Mesenchymal stem cell (in vitro differentiated cells and primary cell): ENCODE measurements around the gene SF3A1.

ENCODE experiments used
- DNase-seq: peaks from one replicate; pipeline ENCODE4 v3.0.0-alpha.2; 2013
- H2AFZ ChIP-seq: one replicate; pipeline ENCODE4 v1.6.1; 2013; ENCODE audit warnings: low read depth, mild to moderate bottlenecking, control low read depth, inconsistent platforms, low read length, moderate library complexity
- H2AK5ac ChIP-seq: 2 replicates; pipeline ENCODE4 v1.6.1; 2013; ENCODE audit warnings: low read length, moderate library complexity, mild to moderate bottlenecking, inconsistent platforms; ENCODE audit not compliant: severe bottlenecking
- H2BK120ac ChIP-seq: one replicate; pipeline ENCODE4 v1.6.1; 2013; ENCODE audit warnings: low read depth, mild to moderate bottlenecking, inconsistent platforms, low read length, moderate library complexity
- H2BK12ac ChIP-seq, 2 experiments: one replicate each; pipeline ENCODE4 v1.6.1; 2013; ENCODE audit warnings: inconsistent platforms in 2 of 2, low read length in 2 of 2, mild to moderate bottlenecking in 2 of 2, moderate library complexity in 2 of 2, control low read depth in 1 of 2
- H2BK15ac ChIP-seq: one replicate; pipeline ENCODE4 v1.6.1; 2013; ENCODE audit warnings: mild to moderate bottlenecking, low read depth, inconsistent platforms; ENCODE audit not compliant: poor library complexity, severe bottlenecking
- H2BK5ac ChIP-seq: 2 replicates; pipeline ENCODE4 v1.6.1; 2013; ENCODE audit warnings: low read depth, mild to moderate bottlenecking, low read length, control low read depth, inconsistent platforms; ENCODE audit not compliant: poor library complexity, severe bottlenecking
- H3K14ac ChIP-seq, 2 experiments: one replicate each; pipeline ENCODE4 v1.6.1; 2013; ENCODE audit warnings: inconsistent platforms in 2 of 2, low read length in 2 of 2, control low read depth in 1 of 2, mild to moderate bottlenecking in 1 of 2, moderate library complexity in 1 of 2
- H3K18ac ChIP-seq, 2 experiments: one replicate each; pipeline ENCODE4 v1.6.1; 2013; ENCODE audit warnings: inconsistent platforms in 2 of 2, low read length in 2 of 2, control low read depth in 1 of 2, low read depth in 1 of 2, mild to moderate bottlenecking in 1 of 2
- H3K23ac ChIP-seq, 2 experiments: one replicate each; pipeline ENCODE4 v1.6.1; 2013; ENCODE audit warnings: inconsistent platforms in 2 of 2, low read length in 2 of 2, mild to moderate bottlenecking in 2 of 2, moderate library complexity in 2 of 2, control low read depth in 1 of 2
- H3K27ac ChIP-seq: 2 replicates; pipeline ENCODE4 v1.5.1; 2013; ENCODE audit warnings: mild to moderate bottlenecking, moderate library complexity, low read length, control low read depth, inconsistent platforms; ENCODE audit not compliant: poor library complexity, severe bottlenecking
- H3K27me3 ChIP-seq, 2 experiments: 2 replicates each; pipeline versions ENCODE4 v1.6.1 to v1.7.0; 2013; ENCODE audit warnings: low read length in 2 of 2, mild to moderate bottlenecking in 2 of 2, moderate library complexity in 2 of 2, control low read depth in 1 of 2, inconsistent platforms in 1 of 2; ENCODE audit not compliant: control insufficient read depth in 1 of 2, insufficient read depth in 1 of 2
- H3K36me3 ChIP-seq, 2 experiments: 2 replicates each; pipeline versions ENCODE4 v1.6.1 to v1.7.0; 2013; ENCODE audit warnings: low read length in 2 of 2, control low read depth in 1 of 2, inconsistent platforms in 1 of 2, low read depth in 1 of 2, mild to moderate bottlenecking in 1 of 2; ENCODE audit not compliant: insufficient read depth in 2 of 2, control insufficient read depth in 1 of 2
- H3K4ac ChIP-seq, 2 experiments: one replicate each; pipeline ENCODE4 v1.6.1; 2013; ENCODE audit warnings: inconsistent platforms in 2 of 2, low read length in 2 of 2, mild to moderate bottlenecking in 2 of 2, moderate library complexity in 2 of 2, control low read depth in 1 of 2, low read depth in 1 of 2
- H3K4me1 ChIP-seq: 2 replicates; pipeline ENCODE4 v1.6.1; 2013; ENCODE audit warnings: low read depth, low read length, control low read depth; ENCODE audit not compliant: control insufficient read depth, insufficient read depth
- H3K4me2 ChIP-seq: 2 replicates; pipeline ENCODE4 v1.6.1; 2013; ENCODE audit warnings: low read length, mild to moderate bottlenecking, inconsistent platforms; ENCODE audit not compliant: poor library complexity, severe bottlenecking
- H3K4me3 ChIP-seq, 2 experiments: 2 replicates each; pipeline versions ENCODE4 v1.5.1 to v1.7.0; 2013; ENCODE audit warnings: low read length in 2 of 2, mild to moderate bottlenecking in 2 of 2, control low read depth in 1 of 2, low read depth in 1 of 2; ENCODE audit not compliant: insufficient read depth in 1 of 2
- H3K79me1 ChIP-seq: replicated peaks from 2 replicates; pipeline ENCODE4 v1.6.1; 2013; ENCODE audit warnings: mild to moderate bottlenecking, control low read depth, low read length, inconsistent platforms; ENCODE audit not compliant: poor library complexity, severe bottlenecking
- H3K9ac ChIP-seq: 2 replicates; pipeline ENCODE4 v1.7.0; 2013; ENCODE audit warnings: mild to moderate bottlenecking, low read length, moderate library complexity
- H3K9me3 ChIP-seq: 2 replicates; pipeline ENCODE4 v1.7.0; 2013; ENCODE audit warnings: mild to moderate bottlenecking, low read length; ENCODE audit not compliant: control insufficient read depth
- H4K8ac ChIP-seq: one replicate; pipeline ENCODE4 v1.6.1; 2013; ENCODE audit warnings: inconsistent platforms, mild to moderate bottlenecking, low read length, moderate library complexity
- H4K91ac ChIP-seq: one replicate; pipeline ENCODE4 v1.6.1; 2013; ENCODE audit warnings: mild to moderate bottlenecking, low read length, inconsistent platforms
- WGBS: methylation state at CpG from one replicate; pipeline ENCODE4 v1.1.7; 2013; ENCODE audit warnings: mixed read lengths; 5-methylcytosine and 5-hydroxymethylcytosine counted together

SF3A1 gene

DNA sequence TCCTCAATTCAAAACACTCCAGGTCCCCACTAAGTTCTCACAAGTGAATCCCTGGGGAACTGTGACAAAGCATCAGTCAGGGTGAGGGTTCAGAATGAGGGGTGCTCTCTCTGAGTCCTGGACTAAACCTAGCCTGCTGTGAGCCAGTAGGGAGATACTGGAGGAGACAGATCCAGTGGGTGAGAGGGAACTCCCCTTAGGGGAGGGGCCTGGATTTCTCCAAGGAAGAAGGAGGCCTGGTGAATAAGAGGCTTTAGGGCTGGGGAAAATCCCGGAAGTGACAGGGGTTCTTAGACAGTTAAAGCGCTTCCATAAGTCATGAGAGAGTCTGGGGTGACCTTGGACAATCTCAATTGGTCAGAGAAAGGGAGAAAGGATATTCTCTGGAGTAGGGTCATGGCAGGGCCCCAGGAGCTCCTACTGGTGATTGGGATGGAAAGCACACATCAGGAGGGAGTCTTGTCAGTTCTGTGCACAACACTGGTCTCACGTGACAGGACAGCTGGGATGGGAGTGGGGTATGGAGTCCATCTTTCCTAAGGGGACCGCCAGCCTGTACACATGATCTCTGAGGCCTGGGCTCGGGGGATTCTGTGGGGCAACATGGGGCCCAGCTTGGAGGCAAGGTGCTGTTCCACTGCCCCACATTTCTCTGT is 31.5 kb downstream of the SF3A1 start:
- peak; percentile 98 for DNase-seq
- no peaks in the 10 kb centered on the region for H3K9me3 ChIP-seq
- H3K9ac ChIP-seq, result peak overlapping the region; percentile 90
- no peak overlapping the region for H2BK5ac ChIP-seq
- peak overlapping the region; percentile 31 to 98 for H3K18ac ChIP-seq
- peaks cover 28% of the 10 kb centered on the region for H3K4me1 ChIP-seq
- peak overlapping the region; percentile 11 for H2BK120ac ChIP-seq
- peaks cover 18 to 21% of the 10 kb centered on the region in 2 experiments for H3K36me3 ChIP-seq
- H3K14ac ChIP-seq, result peak overlapping the region in 1 of 2 experiments; percentile 89
- peak overlapping the region; percentile 64 for H3K4me2 ChIP-seq
- peak overlapping the region; percentile 45 for H3K27ac ChIP-seq
- no peak overlapping the region for H2AK5ac ChIP-seq
- WGBS, result 59% methylated on average over 5 of the region's 5 CpGs
- peaks cover 10% of the 10 kb centered on the region for H3K79me1 ChIP-seq
- no peak overlapping the region for H2AFZ ChIP-seq
- H2BK15ac ChIP-seq, result peak overlapping the region; percentile 68
- H3K23ac ChIP-seq, result no peak overlapping the region
- peak overlapping the region; percentile 73 for H4K91ac ChIP-seq
- H3K4ac ChIP-seq, result peak overlapping the region; percentile 65 to 75
- H3K27me3 ChIP-seq, result no peaks in the 10 kb centered on the region
- peak overlapping the region; percentile 4 to 91 for H2BK12ac ChIP-seq
- H3K4me3 ChIP-seq, result peak overlapping the region; percentile 82 to 98
- H4K8ac ChIP-seq, result peak overlapping the region; percentile 52

DNA sequence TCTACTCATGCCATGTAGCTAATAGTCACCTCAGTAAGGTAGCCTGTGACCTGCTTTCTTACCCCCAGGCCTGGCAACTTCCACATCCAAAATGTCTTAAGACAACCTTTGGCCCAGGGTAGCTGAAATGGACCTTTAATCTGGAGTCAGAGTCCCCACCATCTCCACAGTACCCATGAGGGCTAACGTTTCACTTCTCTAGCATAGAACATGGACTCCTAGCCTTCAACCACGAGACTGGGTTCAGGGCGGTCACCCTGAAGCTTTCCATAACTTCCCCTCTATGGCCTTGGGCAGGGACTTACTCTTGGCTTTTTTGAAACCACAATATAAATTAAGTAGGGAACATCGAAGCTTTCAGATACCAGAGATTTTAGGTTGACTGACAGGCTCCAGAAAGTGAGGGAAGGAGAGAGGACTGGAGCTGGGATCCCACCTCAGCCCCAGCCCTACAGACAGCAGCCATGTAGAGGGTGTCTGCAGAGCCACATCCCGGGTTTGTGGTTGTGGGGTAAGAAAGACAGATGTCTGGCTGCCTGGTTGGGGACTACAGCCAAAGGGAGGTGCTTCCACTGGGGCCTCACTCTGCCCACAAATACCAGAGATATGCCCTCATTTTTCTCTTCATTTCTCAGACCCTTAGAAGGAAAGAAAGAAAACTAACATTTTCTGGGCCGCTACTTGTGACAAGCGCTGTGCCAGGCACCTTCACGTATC is 32.5 kb downstream of the SF3A1 start:
- Histone ChIP-seq H2BK12ac (peak overlapping the region in 1 of 2 experiments; percentile 49), H3K9me3 (no peaks in the 10 kb centered on the region), H3K27me3 (no peaks in the 10 kb centered on the region), H2AK5ac (peak overlapping the region; percentile 70), H4K91ac (no peak overlapping the region), H3K18ac (no peak overlapping the region), H3K79me1 (peaks cover 16% of the 10 kb centered on the region), H2BK15ac (no peak overlapping the region), H3K4me1 (peaks cover 32% of the 10 kb centered on the region), H3K9ac (peak overlapping the region; percentile 90), H2BK120ac (no peak overlapping the region), H2BK5ac (no peak overlapping the region), H3K4ac (peak overlapping the region in 1 of 2 experiments; percentile 37), H3K4me2 (peak overlapping the region; percentile 64), H3K4me3 (peak overlapping the region in 1 of 2 experiments; percentile 82), H3K27ac (no peak overlapping the region), H4K8ac (peak overlapping the region; percentile 7), H3K23ac (no peak overlapping the region), H2AFZ (no peak overlapping the region), H3K14ac (no peak overlapping the region), H3K36me3 (peaks cover 22 to 27% of the 10 kb centered on the region in 2 experiments)
- WGBS, result 100% methylated on average over 7 of the region's 8 CpGs
- DNase-seq, result peak; percentile 53

DNA sequence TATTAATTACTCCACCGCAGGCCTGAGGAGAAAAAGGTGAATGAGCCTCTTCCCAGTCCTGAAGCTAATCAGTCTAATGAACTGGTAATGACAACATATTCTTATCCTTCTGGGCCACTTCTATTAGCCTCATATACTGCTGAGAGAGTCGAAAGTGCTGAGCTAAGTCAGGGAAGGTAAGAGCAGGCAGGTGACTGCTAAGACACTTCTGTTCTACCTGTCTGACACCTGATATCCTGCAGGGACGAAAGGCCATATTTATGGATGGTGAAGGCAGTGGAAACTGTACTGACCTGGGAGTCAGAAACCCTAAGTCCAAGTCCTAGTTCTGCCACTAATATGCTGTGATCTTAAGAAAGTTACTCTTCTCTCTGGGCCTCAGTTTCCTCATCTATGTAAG is 33.4 kb downstream of the SF3A1 start:
- H3K79me1 ChIP-seq, result peaks cover 21% of the 10 kb centered on the region
- H2AK5ac ChIP-seq, result no peak overlapping the region
- H3K4me3 ChIP-seq, result no peak overlapping the region
- H2BK15ac ChIP-seq, result no peak overlapping the region
- H3K9ac ChIP-seq, result no peak overlapping the region
- H3K4me1 ChIP-seq, result peaks cover 31% of the 10 kb centered on the region
- no peak overlapping the region for H3K4ac ChIP-seq
- H4K8ac ChIP-seq, result no peak overlapping the region
- H3K27me3 ChIP-seq, result no peaks in the 10 kb centered on the region
- no peak for DNase-seq
- no peak overlapping the region for H2BK5ac ChIP-seq
- no peak overlapping the region for H3K23ac ChIP-seq
- no peak overlapping the region for H3K4me2 ChIP-seq
- no peak overlapping the region for H2BK12ac ChIP-seq
- H3K9me3 ChIP-seq, result no peaks in the 10 kb centered on the region
- peaks cover 25 to 30% of the 10 kb centered on the region in 2 experiments for H3K36me3 ChIP-seq
- H3K27ac ChIP-seq, result no peak overlapping the region
- no peak overlapping the region for H3K18ac ChIP-seq
- H4K91ac ChIP-seq, result no peak overlapping the region
- 93% methylated on average over 3 of the region's 3 CpGs for WGBS
- no peak overlapping the region for H3K14ac ChIP-seq
- H2BK120ac ChIP-seq, result no peak overlapping the region
- no peak overlapping the region for H2AFZ ChIP-seq

DNA sequence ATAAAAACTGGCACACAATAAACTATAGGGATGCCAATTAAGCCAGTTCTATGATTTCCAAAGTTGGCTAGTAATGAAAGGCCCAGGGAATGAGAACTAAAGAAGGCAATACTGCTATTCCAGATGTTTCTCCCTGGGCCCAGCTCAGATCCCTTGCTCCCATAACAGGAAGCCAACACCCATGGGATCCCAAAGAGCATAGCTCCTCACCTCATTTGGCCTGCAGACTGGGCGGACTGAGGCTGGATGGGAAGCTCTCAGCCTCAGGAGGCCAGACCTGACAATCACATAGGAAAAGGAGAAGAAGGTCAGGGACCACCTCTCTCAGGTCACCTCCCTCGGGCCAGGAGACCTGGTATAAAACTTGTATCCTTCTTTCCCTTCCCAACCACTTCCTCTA is 35.2 kb downstream of the SF3A1 start:
- no peak overlapping the region for H4K8ac ChIP-seq
- H2AK5ac ChIP-seq, result no peak overlapping the region
- no peak overlapping the region for H3K4me2 ChIP-seq
- H3K79me1 ChIP-seq, result peaks cover 21% of the 10 kb centered on the region
- H2BK120ac ChIP-seq, result no peak overlapping the region
- H3K23ac ChIP-seq, result no peak overlapping the region
- peaks cover 29 to 34% of the 10 kb centered on the region in 2 experiments for H3K36me3 ChIP-seq
- DNase-seq, result no peak
- no peak overlapping the region for H3K9ac ChIP-seq
- H3K27ac ChIP-seq, result no peak overlapping the region
- no peak overlapping the region for H3K18ac ChIP-seq
- WGBS, result 91% methylated on average over 2 of the region's 2 CpGs
- no peaks in the 10 kb centered on the region for H3K27me3 ChIP-seq
- no peak overlapping the region for H3K4me3 ChIP-seq
- H2BK5ac ChIP-seq, result no peak overlapping the region
- no peak overlapping the region for H3K4ac ChIP-seq
- peak overlapping the region; percentile 17 for H2BK15ac ChIP-seq
- H4K91ac ChIP-seq, result no peak overlapping the region
- no peak overlapping the region for H2BK12ac ChIP-seq
- no peak overlapping the region for H2AFZ ChIP-seq
- peaks cover 31% of the 10 kb centered on the region for H3K4me1 ChIP-seq
- no peaks in the 10 kb centered on the region for H3K9me3 ChIP-seq
- H3K14ac ChIP-seq, result no peak overlapping the region
